Right renal cortex interstitium (tissue), 3 donors: Measurements from ENCODE around the gene HYKK. TPM values are rescaled to one million over a fixed set of nuclear protein-coding genes. Genes with fewer than 3 reads are reported as not detected.
"Not testable (repeated sequence)": the region's sequence is repeated elsewhere in the genome, so short reads cannot be mapped to it uniquely, and the experiment has no call there.

Source experiments
- DNase-seq, 3 donors: peaks; one replicate each; pipeline ENCODE4 v3.0.0-alpha.2; 2013; ENCODE audit warnings: low read depth in 3 of 3, low spot score in 2 of 3
- polyA plus RNA-seq, 3 donors: library from polyadenylated mRNA; unstranded; fragments of 120-200 nt; gene quantifications; one replicate each; pipeline ENCODE4 v1.2.1, GENCODE V29; 2013; ENCODE audit not compliant: insufficient read length in 3 of 3

HYKK gene, protein sequence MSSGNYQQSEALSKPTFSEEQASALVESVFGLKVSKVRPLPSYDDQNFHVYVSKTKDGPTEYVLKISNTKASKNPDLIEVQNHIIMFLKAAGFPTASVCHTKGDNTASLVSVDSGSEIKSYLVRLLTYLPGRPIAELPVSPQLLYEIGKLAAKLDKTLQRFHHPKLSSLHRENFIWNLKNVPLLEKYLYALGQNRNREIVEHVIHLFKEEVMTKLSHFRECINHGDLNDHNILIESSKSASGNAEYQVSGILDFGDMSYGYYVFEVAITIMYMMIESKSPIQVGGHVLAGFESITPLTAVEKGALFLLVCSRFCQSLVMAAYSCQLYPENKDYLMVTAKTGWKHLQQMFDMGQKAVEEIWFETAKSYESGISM
- 10 to 100 TPM in 1 of 3 donors, 1 to 10 TPM in 2; 7.3 to 10.8 (median 8.7) TPM for polyA plus RNA-seq

DNA sequence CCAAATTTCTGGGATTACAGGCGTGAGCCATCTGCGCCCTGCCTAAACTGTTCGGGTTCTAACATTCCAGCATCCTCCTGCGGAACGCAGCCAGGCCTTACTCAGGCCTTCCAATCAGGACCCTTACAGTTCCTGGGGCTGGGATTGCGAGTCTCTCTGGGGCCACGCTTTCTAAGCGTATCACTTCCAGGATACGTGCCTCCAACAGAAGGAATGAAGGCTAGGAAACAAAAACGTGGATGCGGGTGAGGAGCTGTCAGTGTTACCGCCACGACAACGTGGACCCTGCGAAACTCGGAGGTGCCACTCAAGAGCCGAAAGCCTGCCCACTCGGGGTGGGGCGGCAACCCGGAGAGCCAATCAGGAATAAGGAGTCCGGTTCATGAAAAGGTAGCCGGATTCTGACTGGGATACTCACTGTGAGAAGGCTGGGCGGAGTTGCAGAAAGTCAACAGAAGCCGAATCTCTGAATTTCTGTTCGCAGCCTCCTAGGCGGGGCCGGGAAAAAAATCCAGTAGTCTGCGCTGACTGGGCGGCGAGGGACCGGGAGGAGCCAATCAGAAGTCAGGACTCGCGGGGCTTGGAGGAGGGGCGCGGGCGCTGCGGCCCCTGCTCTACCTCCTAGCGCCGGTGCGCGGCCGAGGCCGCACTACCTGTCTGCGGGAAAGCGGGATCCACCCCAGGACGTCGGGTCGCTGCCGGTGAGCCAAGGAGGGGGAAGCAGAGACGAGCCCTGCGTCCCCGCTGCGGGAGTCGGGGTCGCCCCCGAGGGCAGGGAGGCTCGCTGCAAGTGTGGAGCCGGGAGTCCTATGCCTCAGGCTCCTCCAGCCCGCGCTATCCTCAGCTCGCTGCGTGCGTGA, at the start of gene HYKK:
HYKK (plus strand) TSS at position 607 of the 860 bp plus-strand sequence. CDS start 5,512 bp downstream, outside the sequence.
- DNase-seq = peak; percentile 86 to 95 (median 92)

DNA sequence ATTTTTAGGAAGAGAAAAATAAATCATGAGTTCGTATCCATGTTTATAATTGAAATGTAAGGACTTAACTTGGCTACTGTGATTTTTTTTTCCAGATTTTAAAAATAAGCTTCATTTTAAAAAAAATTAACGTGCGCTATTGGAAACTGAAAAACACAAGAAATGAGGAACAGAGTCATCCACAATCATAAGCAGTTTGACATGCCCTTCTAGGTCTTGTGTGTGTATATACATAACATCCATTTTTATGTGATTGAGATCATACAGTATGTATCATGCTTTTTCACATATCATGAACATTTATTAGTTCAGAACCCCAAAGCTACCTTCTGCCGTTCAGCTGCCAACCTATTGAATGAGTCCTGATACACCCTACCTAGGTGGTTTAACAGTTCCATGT, 46.6 kb upstream of the HYKK start:
- no peak for DNase-seq

DNA sequence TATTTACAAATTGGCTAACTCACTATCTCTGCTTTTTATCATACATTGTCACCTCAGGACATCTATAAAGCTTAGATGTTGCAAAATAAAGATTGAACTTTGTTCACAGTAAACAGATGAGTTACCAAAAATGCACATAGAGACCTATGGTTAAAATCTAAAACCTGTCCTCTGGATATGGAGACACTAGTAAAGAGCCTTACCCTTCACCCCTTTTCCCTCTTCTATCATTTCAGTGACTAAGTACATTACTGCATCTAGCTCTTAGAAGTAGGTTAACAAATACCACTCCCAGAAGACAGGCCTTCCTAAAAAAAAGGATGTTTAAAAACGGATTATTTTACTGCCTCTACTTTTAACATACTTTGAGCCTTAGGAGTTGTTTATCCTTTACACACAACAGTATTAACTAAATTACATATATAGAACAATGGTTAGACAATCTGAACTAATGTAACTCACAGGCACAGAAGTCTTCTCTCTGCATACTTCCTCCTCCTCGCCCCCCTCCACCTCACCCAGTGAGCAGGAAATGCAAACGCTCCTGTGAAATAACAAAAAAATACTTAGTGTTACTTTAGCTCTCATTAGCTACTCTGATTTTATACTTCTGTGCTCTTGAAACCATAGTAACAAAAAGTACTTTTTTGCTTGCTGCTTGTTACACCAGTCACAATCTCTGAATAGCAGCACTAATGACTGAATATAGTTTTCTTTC, 46.0 kb upstream of the HYKK start:
- no peak for DNase-seq

DNA sequence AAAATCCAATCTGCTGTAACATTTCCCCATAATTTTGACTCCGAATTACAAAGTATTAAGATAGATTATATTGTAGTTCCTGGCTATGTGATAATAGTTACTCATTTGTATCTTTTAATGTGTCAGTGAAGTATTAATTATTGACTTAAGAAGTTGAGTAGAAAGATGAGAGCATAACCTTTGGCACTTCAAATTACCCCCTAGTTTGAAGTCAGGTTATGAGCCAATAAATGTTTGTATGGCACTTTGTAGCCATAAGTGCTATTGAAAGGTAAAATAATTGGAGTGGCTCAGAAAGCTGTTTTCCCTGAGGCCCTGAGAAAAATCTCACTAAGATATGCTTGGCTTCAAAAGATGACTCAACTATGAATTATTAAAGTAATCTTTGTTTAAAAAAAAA, 38.3 kb upstream of the HYKK start:
- DNase-seq = no peak

DNA sequence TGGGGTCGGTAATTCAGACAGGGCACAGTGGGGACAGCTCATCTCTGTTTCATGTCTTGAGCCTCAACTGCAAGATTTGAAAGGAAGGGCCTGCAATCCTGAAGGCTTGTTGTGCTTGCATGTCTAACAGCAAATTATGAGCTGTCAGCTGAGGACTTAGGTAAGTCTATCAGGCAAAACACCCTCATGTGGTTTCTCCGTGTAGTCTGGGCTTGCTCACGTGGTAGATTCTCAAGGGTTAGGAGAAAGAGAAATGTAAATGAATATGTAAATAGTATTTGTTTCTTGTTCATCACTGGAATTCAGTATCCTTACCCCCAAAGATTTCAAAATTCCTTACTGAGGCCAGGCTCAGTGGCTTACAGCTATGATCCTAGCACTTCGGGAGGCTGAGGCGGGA, 30.1 kb upstream of the HYKK start:
- DNase-seq = no peak

DNA sequence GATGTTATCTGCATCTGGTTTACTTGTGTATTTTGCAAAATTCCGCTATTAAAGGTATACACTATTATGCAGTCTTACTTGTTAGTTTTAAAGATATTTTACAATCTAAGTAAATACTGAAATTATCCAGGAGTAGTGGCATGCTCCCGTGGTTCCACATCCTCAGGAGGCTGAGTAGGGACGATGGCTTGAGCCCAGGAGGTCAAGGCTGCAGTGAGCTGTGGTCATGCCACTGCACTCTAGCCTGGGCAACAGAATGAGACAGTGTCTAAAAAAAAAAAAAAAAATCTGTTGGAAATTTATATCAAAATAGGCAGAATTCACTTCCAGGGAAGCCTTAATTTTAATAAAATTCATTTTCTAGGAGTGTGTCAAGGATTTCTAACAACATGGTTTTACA, 27.7 kb upstream of the HYKK start:
- no peak for DNase-seq

DNA sequence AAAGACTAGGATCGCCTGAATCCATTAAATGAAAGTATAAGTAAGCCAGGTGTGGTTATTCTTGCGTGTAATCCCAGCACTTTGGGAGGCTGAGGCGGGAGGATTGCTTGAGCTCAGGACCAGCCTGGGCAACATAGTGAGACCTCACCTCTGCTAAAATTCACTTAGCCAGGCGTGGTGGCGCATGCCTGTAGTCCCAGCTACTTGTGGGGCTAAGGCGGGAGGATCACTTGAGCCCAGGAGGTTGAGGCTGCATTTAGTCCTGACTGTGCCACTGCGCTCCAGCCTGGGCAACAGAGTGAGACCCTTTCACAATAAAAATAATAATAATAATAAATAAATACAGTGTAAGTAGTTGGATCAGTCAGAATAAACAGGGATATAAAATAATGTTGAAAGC, 25.5 kb upstream of the HYKK start:
- DNase-seq = no peak

DNA sequence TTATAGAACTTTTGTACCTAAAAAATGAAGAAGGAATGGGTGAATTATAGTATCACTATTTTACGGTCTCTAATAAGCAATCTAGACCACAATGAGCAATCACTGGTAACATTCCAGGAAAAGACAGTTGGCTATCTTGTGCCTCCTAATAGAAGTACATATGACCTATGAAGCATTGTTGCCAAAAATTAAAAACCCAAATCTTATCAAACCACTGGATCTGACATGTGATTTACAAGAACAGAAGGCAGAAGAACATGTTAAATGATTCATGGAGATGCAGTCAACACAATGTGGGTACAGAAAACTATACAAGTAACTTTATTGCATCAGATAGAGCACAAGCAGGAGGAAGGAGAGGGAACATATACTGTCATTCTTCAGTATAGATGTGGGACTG, 14.5 kb upstream of the HYKK start:
- no peak for DNase-seq

DNA sequence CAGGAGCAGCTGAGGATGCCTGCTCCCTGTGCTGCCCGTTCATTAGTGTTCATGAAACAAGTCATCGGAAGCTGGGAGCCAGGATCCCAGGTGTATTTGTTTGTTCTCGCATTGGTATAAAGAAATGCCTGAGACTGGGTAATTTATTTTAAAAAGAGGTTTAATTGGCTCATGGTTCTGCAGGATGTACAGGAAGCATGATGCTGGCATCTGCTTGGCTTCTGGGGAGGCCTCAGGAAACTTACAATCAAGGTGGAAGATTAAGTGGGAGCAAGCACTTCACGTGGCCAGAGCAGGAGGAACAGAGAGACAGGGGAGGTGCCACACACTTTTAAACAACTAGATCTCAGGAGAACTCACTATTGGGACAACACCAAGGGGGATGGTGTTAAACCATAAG, 5.5 kb upstream of the HYKK start:
- no peak for DNase-seq

DNA sequence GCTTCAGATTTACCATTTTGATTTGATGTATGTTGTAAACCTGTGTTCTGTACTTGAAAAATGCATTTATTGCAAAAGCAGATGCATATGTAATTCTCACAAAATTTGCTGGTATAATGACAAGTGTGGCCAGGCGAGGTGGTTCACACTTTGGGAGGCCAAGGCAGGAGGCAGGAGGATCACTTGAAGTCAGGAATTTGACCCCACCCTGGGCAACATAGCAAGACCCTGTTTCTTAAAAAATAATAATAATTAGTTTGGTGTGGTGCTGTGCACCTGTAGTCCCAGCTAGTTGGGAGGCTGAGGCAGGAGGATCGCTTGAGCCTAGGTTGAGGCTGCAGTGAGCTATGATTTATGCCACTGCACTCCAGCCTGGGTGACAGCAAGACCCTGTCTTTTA, 4.7 kb upstream of the HYKK start:
- DNase-seq = no peak

DNA sequence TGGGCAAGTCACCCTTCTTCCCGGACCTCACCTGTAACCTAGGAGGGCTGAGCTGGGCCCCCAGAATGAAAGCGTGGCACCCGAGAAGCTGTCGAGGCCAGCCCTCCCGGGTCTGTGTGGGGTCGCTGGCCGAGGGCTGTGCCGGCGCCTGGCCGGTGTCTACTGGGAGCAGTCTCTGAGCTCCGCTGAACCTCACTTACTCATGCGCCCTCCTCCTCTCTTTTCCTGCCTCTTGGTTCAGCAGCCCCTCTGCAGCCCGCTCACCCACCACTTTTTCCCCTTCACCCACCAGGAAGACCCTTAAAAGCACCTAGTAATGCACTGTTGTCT, 419 bp downstream of the HYKK start:
- peak in 1 of 3 donors; percentile 2 for DNase-seq

DNA sequence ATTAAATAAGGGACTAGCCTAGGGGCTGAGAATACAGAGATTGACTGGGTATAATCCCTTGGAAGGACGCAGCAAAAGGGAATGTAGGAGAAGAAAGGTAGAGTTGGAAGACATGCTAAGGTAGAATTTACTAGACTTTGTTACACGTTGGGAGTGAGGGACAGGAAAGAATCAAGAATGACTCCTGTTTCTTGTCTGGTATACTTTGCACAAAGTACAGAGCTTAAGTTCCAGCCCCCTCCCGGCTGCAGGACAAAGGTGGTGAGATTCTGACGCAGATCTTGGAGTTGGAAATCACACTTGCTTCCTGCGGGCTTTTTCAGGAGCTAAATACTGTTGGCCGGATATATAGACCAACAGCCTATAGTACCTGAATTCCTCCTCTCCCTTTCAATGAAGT, 895 bp downstream of the HYKK start:
- peak in 1 of 3 donors; percentile 1 for DNase-seq

DNA sequence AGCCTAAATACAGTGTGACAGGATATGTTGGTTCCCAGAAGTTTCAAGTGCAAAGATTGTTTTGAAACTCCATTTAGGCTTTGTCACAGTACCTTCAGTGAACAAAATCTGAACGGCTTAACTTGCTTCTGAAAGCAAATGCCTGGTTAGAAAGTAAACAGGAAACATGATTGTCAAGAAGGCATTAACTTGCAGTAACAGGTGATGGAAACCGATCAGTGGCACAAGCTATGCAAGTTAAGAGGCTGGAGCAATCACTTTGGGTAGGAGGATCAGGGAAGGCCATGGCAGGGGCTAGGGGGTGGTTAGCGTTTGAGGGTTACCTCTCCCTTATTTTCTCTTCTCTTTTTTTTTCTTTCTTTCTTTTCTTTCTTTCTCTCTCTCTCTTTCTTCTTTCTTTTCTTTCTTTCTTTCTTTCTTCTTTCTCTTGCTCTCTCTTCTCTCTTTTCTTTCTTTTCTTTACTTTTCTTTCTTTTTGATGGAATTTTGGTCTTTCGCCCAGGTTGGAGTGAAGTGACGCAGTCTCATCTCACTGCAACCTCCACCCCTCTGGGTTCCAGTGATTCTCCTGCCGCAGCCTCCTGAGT, 2.4 kb downstream of the HYKK start:
- no peak for DNase-seq

DNA sequence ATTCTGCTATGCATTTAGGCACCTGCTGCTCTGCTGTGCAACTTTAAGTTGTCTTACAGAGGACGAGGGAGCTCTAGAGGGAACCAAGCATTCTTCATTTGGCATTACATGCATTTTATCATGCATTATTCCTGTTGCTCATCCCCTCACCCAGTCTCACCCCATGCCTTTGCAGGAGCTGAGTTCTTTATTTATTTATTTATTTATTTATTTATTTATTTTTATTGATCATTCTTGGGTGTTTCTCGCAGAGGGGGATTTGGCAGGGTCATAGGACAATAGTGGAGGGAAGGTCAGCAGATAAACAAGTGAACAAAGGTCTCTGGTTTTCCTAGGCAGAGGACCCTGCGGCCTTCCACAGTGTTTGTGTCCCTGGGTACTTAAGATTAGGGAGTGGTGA, 12.7 kb downstream of the HYKK start:
- DNase-seq = not testable (repeated sequence)

DNA sequence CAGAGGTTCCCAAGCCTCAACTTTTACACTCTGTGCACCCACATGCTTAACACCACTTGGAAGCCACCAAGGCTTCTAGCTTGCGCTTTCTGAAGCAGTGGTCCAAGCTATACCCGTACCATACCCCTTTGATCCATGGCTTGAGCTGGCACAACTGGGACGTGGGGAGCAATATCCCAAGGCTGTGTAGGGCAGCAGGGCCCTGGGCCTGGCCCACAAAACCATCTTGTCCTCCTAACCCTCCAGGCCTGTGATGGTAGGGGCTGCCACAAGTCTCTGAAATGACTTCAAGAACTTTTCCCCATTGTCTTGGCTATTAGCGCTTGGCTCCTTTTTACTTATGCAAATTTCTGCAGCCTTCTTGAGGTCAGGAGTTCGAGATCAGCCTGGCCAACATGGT, 16.9 kb downstream of the HYKK start:
- DNase-seq = no peak

DNA sequence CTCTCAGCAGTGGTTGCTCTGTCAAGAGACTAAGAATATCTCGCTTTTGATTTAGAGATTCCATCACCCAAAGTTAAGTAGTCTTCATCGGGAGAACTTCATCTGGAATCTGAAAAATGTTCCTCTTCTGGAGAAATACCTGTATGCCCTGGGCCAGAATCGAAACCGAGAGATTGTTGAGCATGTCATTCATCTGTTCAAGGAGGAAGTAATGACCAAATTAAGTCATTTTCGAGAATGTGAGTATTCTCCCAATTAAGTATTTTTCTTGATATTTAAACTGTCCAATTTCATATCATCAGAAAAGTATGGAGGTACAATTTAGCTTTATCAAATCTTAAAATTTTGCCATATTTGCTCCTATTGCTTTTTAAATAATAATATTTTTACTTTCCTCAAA, 19.9 kb downstream of the HYKK start:
- DNase-seq = no peak

DNA sequence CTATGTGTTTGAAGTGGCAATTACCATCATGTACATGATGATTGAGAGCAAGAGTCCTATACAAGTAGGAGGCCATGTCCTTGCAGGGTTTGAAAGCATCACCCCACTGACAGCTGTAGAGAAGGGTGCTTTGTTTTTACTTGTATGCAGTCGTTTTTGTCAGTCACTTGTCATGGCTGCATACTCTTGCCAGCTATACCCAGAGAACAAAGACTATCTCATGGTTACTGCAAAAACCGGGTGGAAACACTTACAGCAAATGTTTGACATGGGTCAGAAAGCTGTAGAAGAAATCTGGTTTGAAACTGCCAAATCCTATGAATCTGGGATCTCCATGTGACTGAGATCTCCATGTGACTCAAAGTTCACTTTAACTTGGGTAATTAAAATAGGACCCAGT, 26.0 kb downstream of the HYKK start:
- no peak for DNase-seq

DNA sequence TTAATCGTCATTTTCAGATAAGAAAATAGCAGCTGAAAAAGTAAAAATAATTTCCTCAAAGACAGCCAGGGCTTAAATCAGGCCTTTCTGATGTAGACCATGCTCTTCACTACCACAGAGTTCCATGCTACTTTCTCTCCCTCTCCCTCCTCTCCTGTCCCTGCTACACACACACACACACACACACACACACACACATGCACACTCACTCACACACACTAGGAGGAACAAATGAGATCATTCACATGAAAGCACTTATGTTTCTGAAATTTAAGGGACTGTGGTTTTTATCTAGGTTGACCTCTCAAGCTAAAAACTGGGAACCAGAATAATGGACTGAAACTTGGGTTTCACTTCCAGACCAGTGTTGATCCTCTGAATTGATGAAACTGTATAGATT, 28.8 kb downstream of the HYKK start:
- DNase-seq = no peak

DNA sequence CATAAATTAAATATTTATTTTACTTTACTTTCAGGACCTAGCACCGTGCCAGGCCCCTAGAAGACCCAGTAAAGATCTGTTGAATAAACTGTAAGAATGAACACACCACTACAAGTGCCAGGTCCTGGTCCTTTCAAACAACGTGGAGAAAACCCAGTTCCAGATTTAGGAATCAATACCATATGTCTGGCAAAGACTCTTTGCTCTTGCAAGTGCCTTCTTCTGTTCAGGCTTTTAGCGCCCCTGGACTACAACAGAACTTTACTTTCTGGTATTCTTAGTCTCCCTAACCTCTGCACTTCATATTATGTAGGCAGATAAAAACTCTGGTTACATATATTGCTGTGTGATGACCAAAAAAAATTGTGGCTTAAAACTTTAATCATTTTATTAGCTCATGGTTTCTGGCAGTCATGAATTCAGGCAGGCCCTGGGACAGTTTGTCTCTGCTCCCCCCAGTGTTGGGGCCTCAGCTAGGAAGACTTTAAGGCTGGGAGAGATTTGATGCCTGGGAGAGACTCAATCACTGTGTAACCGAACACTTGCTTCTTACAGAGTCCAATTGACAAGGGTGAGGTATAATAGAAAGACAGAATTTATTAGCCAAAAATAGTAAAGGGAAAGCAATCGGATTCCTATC, 30.0 kb downstream of the HYKK start:
- no peak for DNase-seq

DNA sequence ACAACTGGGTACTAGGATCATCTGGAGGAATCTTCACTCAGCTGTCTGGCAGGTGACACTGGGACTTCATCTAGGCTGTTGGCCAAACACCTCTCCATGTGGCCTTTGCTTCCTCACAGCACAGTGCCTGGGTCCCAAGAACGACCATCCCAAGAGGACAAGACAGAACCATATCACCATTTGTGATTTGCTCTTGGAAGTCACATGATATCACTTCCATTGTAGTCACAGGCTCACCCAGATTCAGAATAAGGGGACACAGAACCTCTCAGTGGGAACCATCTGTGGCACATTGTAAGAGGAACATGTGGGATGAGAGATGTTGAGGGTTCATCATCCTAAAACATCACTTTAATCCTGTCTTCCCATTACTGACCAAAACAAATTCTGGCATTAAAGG, 31.0 kb downstream of the HYKK start:
- DNase-seq = no peak
